ENCODE measurements around the gene TSPAN31.
"Not testable (repeated sequence)": the region's sequence is repeated elsewhere in the genome, so short reads cannot be mapped to it uniquely, and the experiment has no call there.

- TF ChIP-seq CTCF (tag by site-specific recombination; IDR thresholded peaks at IDR 0.05); ZNF776 (tag by site-specific recombination; IDR thresholded peaks at IDR 0.05; ENCODE audit: borderline replicate concordance); ZSCAN23 (tag by site-specific recombination; IDR thresholded peaks at IDR 0.05); ZFP3 (tag by site-specific recombination; IDR thresholded peaks at IDR 0.05; ENCODE audit: low read depth); REST (tag by site-specific recombination; IDR thresholded peaks at IDR 0.05): not testable (repeated sequence)
- TF ChIP-seq, protein P1, sequence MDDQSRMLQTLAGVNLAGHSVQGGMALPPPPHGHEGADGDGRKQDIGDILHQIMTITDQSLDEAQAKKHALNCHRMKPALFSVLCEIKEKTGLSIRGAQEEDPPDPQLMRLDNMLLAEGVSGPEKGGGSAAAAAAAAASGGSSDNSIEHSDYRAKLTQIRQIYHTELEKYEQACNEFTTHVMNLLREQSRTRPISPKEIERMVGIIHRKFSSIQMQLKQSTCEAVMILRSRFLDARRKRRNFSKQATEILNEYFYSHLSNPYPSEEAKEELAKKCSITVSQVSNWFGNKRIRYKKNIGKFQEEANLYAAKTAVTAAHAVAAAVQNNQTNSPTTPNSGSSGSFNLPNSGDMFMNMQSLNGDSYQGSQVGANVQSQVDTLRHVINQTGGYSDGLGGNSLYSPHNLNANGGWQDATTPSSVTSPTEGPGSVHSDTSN (CRISPR knock-in tag; IDR thresholded peaks at IDR 0.05): not testable (repeated sequence)
Measured at GRCh38 chr12:57715036-57715748, 29.6 kb upstream of the TSPAN31 start.
